Measurements from ENCODE around the gene PPM1H. TPM values are rescaled to one million over a fixed set of nuclear protein-coding genes. Genes with fewer than 3 reads are reported as not detected.

PPM1H gene
- total RNA-seq, 4 donors from 2014 or later: 1.1 to 2.4 (median 1.7) TPM

GRCh38 chr12:62722971-62723680, 211.8 kb downstream of the PPM1H start:
- TF ChIP-seq CTCF (IDR thresholded peaks at IDR 0.05) (no peak), POLR2A (IDR thresholded peaks at IDR 0.05) (no peak)
- WGBS, 2 donors: 89 to 94% methylated on average over 3 of the region's 3 CpGs
- intact Hi-C loops (cut with DNase I; ENCODE audit: low total_unique reads): no loop called here
- DNase-seq (ENCODE audit: low spot score in 2 of 2): no peak
- no peak overlapping the region for H3K4me3 ChIP-seq (ENCODE audit: low read depth, poor library complexity, severe bottlenecking)

DNA sequence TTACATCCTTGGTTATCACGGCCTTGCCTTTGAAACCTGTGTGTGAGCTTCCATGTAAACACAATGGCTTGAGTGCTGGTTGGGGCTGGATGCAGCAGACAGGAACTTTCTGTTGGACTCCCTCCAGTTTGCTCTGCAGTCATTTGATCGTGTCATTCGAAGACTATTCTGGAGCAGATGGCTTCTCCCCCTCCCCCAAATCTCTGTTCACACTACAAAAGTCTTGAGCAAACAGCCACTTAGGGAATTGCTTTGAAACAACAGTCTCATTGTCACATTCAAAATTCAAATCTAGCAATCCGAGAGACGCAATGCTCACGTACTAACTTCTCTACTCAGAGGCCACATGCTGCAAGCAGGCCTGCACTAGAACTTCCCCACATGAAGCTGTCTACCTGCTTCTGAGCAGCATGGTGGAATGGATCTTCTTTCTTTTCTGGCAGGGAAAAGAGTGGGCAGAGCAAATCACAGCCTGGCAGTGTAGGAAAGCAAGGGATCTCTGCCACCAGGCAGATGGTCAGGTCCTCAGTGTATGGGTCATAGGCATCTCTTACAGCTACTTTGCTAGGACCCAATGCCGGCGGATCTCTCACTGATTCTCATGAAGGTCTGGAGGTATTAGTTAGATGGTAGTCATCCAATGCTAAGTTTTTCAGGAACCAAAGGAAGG, 214.2 kb downstream of the PPM1H start:
- H3K4me3 ChIP-seq (ENCODE audit: low read depth, poor library complexity, severe bottlenecking): no peak overlapping the region
- no peak for TF ChIP-seq CTCF (IDR thresholded peaks at IDR 0.05)
- TF ChIP-seq POLR2A (IDR thresholded peaks at IDR 0.05): no peak
- no peak for DNase-seq (ENCODE audit: low spot score in 2 of 2)
- 68 to 73% methylated on average over 8 of the region's 8 CpGs for WGBS, 2 donors
- intact Hi-C loops (cut with DNase I; ENCODE audit: low total_unique reads): no loop called here

DNA sequence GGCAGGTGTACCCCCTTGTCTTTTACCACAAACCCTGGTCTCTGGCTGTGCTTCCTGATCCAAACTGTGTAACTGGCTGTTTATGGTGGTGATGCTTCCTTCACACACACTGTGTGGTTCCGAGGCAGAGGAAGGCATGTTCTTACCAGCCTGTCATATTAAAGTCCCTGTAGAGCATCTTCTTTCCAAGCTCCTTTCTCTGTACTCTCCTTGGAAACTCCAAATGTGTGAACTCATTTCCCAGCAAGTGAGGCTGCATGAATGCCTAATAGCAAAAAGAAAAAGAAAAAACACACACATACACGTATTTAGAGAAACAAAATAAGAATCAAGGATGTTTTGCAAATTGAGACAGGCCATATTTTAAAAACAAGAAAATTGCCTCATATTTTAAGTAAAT, 214.9 kb downstream of the PPM1H start:
- intact Hi-C loops (cut with DNase I; ENCODE audit: low total_unique reads): no loop called here
- H3K4me3 ChIP-seq (ENCODE audit: low read depth, poor library complexity, severe bottlenecking): no peak overlapping the region
- no peak for DNase-seq (ENCODE audit: low spot score in 2 of 2)
- TF ChIP-seq POLR2A (IDR thresholded peaks at IDR 0.05): no peak
- no peak for TF ChIP-seq CTCF (IDR thresholded peaks at IDR 0.05)
- WGBS, 2 donors: 85 to 92% methylated on average over 2 of the region's 2 CpGs

DNA sequence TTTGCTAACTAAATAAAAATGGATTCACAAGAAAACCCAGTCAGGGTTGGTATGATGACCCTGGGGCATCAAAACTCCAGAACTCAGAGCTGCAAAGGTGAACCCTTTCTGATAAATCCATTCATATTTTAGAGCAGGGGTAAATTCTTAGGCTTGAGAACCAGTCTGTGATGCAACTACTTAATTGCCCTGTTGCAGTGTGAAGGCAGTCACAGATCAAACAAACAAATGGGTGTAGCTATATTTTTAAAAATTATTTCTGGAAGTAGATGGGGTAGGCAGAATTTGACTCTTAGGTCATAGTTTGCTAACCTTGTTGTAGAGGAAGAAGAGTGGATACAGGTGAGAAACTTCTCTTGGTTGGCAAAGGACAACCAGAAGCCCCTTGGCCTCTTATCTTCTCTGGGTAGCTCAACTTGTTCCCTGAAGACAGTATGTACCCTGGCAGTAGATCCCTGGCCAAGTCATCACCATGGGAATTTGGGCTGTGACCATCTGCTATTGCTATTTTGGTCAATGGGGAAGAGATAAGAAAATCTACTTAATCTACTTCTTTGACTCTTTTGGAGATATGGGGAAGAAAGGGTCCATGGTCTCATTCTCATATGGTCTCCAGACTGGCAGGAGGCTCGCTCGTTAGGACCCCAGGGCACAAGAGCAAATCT, 216.1 kb downstream of the PPM1H start:
- DNase-seq (ENCODE audit: low spot score in 2 of 2): no peak
- TF ChIP-seq CTCF (IDR thresholded peaks at IDR 0.05): no peak
- TF ChIP-seq POLR2A (IDR thresholded peaks at IDR 0.05): no peak
- intact Hi-C loops (cut with DNase I; ENCODE audit: low total_unique reads): no loop called here
- H3K4me3 ChIP-seq (ENCODE audit: low read depth, poor library complexity, severe bottlenecking): no peak overlapping the region
- 92 to 96% methylated on average over 2 of the region's 2 CpGs for WGBS, 2 donors

DNA sequence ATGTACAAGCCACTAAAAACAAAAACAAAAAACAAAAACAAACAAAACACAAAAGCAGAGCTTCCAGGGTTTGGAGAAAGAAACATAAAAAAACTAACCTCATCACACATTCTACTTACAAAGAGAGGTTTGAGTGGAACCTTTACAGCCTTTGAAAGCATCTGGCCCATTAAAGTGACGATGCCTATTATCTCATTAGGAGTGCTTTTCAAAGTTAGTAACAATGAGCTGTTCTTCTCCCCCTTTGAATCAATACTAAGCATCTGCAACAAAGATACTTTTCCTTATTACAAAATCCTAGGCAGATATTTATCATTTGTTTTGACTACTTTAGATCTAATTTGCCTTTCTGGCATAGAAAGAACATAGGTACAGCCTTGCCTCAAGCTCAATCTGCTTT, 217.3 kb downstream of the PPM1H start:
- intact Hi-C loops (cut with DNase I; ENCODE audit: low total_unique reads): no loop called here
- 77 to 84% methylated on average over 1 of the region's 1 CpG for WGBS, 2 donors
- TF ChIP-seq CTCF (IDR thresholded peaks at IDR 0.05): no peak
- no peak for TF ChIP-seq POLR2A (IDR thresholded peaks at IDR 0.05)
- H3K4me3 ChIP-seq (ENCODE audit: low read depth, poor library complexity, severe bottlenecking): no peak overlapping the region
- DNase-seq (ENCODE audit: low spot score in 2 of 2): no peak

Data from lower leg skin (tissue), 4 donors.